ENCODE measurements around the gene SOX12. TPM values are rescaled to one million over a fixed set of nuclear protein-coding genes. Genes with fewer than 3 reads are reported as not detected.
A peak's percentile ranks its signal among the peaks of the same experiment; 100 is the strongest.
"Not testable (repeated sequence)": the region's sequence is repeated elsewhere in the genome, so short reads cannot be mapped to it uniquely, and the experiment has no call there.

The SOX12 gene
- polyA plus RNA-seq, 3 donors, result 25.7 to 29.0 (median 27.4) TPM

DNA sequence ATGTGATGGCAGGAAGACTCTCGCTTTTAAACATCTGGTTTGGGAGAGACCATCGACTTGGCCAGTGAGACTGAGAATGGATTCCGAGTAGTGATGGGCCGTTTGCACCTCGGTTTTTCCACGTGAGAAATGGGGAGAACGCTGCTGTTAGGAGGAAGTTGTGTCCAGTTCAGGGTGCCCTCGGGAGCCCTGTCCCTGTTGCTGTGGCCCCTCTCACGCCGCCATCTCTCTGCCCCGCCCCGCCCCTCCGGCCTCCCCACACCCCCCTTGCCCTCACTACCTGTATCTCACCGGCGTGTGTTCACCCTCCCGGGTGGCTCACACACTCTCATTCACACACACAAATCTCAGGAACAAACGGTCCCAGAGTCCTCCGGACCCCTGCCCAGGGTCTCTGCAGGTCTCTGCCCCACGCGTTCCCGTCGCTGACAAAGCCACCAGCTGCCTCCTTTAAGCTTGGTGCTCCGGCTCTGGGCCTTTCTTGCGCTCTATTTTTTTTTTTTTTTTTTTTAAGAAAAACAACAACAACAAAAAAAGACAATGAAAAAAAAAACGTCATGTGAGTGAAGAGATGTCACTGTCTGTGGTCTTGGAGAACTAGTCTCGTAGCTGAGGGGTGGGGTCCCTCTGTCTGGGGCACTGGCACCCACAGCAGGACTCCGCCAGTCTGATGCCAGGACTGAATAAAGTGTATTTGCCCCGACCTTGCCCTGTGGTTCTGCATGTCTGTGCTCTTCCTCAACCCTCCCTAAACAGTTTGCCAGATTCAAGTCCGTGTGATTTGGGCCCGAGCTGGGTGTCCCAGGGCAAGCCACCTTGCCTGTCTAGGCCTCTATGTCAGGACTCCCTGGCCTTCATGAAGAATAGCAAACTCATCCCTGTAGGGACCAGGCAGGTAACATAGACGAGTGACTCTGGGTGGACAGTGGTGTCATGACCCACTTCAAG is 2.9 kb downstream of the SOX12 start:
- DNase-seq (ENCODE audit: low read depth in 3 of 3, low spot score in 2 of 3), result no peak

DNA sequence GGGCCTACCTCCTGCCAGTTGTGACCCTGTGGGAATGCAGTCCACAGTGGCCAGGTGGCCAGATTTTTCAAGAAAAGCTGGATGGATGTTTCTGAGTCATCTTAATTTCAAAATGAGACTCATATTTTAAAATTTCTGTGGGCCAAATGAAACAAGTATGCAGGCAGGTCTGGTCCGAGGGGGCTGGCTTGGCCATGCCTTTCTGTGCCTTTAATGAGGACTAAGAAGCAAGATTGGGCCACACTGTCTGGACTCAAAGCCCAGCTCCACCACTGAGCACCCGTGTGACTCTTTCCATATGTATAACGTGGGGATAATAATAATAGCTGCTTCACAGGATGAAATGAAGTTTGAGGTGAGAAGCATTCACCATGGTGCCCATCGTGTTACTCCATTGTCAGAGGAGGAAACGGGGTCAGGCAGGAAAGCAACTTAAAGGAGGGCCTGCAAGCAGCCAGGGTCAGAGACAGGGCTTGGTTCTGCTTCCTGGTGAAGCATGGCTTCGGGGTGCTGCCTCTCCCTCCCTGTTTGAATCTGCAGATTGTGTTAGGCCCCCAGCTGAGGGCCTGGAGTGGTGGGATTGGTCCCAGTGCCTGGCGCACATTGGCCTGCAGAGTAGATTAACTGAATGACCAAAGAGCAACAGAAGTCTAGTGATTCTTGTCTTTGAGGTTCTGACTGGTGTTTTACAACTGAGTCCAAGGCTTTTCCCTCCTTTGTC is 3.8 kb downstream of the SOX12 start:
- no peak for DNase-seq (ENCODE audit: low read depth in 3 of 3, low spot score in 2 of 3)

DNA sequence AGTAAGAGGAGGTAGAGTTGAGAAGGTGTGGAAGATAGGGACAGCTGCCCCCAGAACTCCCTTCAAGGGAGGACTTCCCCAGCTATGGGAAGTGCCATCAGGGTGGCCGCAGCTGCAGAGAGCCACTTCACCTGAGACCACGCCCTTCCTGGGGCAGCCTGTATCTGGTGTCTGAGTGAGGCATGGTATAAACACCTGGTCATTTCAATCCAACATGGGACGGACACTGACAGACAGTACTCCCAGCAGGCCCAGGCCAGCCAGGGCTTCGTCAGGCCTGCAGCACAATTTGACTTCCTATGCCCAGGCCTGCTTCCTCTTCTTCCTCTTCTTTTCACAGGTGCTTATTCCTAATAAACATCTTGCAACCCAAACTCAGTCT is 4.5 kb downstream of the SOX12 start:
- no peak for DNase-seq (ENCODE audit: low read depth in 3 of 3, low spot score in 2 of 3)

DNA sequence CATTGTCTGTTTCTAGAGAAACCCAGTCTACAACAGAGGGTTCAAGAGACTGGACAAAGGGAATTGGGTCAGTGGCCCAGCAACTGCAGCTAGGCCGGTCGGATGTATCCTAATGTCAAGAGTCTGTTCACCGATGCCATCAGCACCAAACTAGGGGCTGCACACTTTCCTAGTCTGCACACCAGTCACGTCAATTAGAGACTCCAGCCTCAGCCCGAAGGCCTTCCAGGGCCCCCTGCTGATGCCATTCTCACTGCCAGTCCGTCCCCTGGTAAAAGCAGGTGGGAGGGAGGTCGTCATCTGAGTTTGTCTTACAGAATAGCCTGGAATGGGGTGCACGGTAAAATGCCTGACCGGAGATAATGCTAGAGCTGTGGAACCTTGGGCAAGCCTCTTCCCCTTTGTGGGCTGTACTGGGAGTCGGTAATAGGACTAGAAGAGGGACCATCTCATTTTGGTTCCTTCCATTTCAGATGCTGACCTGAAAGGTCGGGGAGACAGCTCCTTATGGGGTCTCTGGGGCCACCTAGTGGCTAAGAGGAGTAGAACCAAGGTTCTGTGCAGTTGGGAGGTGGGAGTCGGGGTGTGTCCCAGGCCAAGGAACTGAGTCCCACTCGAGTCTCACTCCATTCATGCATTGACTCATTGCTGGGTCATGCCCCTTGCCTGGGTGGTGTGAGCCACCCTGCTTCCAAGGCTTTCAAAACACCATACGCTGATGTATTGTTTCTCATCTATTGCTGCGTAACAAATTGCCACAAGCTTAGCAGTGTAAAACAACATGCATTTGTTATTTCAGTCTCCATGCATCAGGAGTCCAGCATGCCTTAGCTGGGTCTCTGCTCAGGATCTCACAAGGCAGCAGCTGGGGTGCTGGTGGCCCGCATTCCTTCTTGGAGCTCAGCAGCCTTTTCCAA is 5.1 kb downstream of the SOX12 start:
- no peak for DNase-seq (ENCODE audit: low read depth in 3 of 3, low spot score in 2 of 3)

DNA sequence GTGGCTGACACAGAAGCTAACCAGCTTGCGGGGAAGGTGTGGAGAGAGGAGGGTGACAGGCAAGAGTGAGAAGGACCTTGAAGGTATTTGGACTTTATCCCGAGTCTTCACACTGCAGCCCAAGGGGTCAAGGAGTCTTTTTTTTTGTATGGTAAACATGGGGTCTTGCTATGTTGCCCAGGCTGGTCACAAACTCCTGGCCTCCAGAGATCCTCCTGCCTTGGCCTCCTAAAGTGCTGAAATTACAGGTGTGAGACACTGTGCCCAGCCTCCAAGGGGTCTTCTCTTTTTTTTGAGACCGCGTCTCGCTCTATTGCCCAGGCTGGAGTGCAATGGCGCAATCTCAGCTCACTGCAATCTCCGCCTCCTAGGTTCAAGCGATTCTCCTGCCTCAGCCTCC is 9.2 kb downstream of the SOX12 start:
- no peak for DNase-seq (ENCODE audit: low read depth in 3 of 3, low spot score in 2 of 3)

DNA sequence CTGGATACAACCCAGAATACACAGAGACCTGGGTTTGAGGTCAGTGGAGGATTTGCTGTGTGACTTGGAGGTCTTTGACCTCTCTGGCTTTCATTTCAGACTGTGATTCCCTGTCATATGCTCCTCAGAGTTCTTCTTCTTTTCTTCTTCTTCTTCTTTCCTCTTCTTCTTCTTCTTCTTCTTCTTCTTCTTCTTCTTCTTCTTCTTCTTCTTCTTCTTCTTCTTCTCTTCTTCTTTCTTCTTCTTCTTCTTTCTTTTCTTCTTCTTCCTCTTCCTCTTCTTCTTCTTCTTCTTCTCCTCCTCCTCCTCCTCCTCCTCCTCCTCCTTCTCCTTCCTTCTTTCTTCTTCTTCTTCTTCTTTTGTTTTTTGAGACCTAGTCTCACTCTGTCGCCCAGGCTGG is 10.7 kb downstream of the SOX12 start:
- DNase-seq (ENCODE audit: low read depth in 3 of 3, low spot score in 2 of 3), result not testable (repeated sequence)

DNA sequence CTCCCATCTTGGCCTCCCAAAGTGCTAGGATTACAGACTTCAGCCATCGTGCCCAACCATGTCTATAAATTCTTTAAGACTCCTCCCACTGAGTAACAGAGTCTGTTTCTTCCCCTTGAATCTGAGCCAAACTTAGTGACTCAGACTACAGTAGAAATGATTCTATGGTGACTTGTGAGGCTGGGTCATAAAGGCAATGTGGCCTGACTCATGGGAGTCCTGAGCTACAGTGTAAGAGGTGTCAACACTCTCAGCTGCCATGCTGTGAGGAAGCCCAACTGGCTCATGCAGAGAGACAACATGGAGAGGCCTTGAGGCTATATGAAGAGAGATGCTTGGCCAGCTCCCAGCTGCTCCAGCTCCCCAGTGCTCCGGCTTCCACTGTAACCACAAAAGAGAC is 16.3 kb downstream of the SOX12 start:
- DNase-seq (ENCODE audit: low read depth in 3 of 3, low spot score in 2 of 3), result no peak

DNA sequence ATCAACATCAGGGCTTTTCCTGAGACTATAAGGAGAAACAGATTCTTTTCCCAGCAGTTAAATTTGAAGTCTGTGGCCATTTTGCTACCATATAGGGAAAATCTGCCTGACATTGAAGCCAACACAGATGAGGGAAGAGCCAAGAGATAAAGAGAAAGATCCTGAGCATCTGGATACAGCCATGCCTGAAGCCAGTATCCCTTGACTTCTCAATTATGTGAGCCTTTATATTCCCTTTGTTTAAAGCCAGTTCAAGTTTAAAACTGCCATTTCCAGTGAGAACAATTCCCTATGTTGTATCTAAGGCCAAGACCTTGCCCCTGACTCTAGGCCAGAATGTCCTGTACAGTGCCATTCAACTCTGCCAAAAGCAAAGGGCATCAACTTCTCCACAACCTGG is 17.8 kb downstream of the SOX12 start:
- no peak for DNase-seq (ENCODE audit: low read depth in 3 of 3, low spot score in 2 of 3)

DNA sequence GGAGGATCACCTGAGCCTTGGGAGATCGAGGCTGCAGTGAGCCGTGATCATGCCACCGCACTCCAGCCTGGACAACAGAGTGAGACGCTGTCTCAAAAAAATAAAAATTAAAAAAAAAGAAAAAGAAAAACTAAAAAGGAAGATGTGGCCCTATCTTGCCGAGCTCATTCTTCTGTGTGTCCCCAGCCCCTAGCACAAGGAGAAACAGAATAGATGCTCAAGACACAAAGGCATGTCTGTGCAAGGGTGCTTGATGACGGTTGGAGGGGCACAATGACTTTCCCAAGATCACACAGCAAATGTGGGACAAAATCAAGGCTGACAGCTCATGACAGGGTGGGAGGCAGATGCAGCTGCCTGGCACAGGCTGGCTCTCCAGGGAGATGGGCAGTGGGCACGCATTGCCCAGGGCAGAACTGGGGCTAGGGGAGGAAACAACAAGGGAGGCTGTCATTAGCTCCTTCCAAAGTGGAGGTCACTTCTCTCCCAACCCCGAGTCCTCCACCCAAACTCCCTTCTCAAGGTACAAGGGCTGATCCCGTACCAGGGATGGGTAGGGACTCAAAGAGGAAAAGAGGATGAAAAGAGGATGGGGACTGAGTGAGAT is 20.8 kb downstream of the SOX12 start:
- DNase-seq (ENCODE audit: low read depth in 3 of 3, low spot score in 2 of 3), result no peak

DNA sequence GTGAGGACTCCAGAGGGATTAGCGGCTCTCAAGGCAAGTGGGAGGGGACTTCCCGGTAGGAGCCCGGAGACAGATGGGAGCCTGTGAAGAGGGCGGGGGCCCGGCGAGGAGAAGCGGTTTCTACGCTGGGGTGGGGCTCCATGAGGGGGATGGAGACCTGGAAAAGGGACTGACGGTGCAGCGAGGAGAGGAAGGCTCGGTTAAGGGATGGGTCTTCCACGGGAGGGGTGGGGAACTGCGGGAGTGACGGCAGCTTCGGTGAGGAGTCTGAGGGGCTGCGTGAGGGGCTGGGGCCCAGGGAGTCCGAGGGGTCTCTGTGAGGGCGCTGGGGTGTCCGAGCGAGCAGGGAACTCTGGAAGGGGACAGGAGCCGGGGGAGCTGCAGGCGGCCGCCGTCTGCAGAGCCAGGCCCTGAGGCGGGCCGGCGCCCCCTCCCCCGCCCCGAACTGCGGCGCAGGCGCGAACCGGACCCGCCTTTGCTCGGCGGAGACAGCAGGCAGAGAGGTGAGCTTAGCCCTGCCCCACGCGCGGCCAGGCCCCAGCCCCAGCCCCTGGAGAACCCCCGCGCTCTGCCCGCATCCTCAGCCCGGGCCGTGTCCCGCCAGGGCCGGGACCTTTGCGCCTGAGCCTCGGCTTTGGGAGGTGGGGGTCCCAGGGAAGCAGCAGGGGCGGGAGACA is 21.4 kb downstream of the SOX12 start, which contains the start of gene NRSN2:
Gene NRSN2, plus strand, starts transcription at position 472 of the 677 bp plus-strand sequence. CDS start 2,533 bp downstream, outside the sequence.
- no peak for DNase-seq (ENCODE audit: low read depth in 3 of 3, low spot score in 2 of 3)

DNA sequence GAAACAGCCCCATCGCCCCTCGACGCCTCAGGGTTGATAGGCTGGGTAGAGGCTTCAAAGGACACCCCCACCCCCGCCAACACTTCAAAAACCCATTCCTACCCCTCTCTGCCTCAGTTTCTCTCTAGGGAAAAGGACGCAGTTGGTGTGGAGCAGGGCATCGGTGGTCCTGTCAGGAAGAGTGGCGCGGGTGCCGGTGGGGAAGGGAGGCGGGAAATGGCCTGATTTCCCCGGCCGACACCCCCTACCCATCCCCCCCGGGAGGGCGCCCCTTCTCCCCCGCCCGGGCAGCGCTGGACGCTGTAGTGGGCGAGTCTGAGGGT is 21.9 kb downstream of the SOX12 start:
- no peak for DNase-seq (ENCODE audit: low read depth in 3 of 3, low spot score in 2 of 3)

DNA sequence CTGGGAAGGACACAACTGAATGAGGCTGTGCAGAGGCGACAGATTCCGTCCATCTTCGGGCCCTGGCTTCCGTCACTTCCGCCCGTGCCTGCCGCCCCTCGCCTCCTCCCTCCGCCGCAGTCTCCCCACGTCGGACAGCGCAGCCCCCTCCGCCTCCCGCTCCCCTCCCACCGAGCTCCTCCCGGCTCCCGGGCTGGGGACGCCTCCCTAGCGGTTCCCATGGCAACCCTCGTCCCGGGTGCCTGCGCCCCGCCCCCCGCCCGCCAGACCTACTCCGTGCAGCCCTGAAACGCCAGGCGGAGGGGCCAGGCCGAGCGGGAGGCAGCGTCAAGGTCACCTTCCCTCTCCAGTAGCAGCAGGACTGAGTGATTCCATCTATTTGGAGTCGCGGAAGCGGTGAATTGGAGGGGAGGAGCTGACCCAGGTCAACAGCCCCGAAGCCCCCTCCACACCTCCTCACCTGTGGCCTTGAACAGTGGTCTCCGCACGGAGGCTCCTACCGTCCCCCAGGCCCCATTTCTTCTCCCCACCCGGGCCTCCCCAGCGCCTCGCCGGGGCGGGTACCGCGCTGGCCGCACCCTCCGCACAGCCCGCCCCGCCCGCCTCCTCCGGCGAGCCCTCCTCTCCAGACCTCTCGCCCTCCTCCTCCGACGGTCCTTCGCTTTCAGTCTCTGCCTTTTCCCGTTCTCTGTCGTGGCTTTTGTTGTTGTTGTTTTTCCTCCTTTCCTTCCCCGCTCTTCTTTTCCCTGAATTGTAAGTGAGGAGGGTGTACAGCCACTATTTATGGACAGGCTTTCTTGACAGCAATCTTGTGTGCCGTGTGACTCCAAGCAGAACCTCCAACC is 22.5 kb downstream of the SOX12 start:
- peak in 2 of 3 donors; percentile 75 to 90 for DNase-seq (ENCODE audit: low read depth in 3 of 3, low spot score in 2 of 3)

DNA sequence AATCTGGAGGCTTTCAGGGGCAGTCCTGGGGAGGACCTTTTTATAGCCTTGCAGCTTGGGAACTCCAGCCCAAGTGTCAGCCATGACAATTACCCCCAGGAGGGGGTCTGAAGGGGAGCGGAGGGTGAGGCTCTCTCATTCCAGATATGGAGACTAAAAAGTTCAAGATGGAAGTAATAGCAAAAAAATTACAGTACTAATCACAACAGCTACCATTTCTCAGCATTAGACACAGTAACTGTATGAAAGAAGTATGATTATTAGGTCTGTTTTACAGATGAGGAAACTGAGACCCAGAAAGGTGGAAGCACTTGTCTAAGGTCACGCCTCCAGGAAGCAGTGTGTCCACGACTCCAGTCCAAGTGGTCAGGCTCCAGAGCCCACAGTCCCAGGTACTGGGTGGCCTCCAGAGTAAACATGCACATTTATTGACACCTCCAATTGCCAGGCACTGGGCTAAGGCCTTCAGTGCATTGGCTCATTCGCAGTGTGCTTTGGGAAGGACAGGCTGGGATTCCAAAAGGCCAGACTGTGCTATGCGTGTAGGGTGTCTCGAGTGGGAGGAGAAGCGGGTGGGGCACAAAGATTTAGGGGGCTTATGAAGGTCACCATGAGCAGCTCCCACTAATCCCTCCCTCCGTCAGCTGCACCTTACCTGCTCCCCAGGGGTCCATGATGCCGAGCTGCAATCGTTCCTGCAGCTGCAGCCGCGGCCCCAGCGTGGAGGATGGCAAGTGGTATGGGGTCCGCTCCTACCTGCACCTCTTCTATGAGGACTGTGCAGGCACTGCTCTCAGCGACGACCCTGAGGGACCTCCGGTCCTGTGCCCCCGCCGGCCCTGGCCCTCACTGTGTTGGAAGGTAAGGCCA is 23.9 kb downstream of the SOX12 start:
- DNase-seq (ENCODE audit: low read depth in 3 of 3, low spot score in 2 of 3), result no peak

DNA sequence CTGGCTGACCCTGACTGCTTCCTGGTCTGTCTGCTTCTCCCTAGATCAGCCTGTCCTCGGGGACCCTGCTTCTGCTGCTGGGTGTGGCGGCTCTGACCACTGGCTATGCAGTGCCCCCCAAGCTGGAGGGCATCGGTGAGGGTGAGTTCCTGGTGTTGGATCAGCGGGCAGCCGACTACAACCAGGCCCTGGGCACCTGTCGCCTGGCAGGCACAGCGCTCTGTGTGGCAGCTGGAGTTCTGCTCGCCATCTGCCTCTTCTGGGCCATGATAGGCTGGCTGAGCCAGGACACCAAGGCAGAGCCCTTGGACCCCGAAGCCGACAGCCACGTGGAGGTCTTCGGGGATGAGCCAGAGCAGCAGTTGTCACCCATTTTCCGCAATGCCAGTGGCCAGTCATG is 27.8 kb downstream of the SOX12 start:
- no peak for DNase-seq (ENCODE audit: low read depth in 3 of 3, low spot score in 2 of 3)

DNA sequence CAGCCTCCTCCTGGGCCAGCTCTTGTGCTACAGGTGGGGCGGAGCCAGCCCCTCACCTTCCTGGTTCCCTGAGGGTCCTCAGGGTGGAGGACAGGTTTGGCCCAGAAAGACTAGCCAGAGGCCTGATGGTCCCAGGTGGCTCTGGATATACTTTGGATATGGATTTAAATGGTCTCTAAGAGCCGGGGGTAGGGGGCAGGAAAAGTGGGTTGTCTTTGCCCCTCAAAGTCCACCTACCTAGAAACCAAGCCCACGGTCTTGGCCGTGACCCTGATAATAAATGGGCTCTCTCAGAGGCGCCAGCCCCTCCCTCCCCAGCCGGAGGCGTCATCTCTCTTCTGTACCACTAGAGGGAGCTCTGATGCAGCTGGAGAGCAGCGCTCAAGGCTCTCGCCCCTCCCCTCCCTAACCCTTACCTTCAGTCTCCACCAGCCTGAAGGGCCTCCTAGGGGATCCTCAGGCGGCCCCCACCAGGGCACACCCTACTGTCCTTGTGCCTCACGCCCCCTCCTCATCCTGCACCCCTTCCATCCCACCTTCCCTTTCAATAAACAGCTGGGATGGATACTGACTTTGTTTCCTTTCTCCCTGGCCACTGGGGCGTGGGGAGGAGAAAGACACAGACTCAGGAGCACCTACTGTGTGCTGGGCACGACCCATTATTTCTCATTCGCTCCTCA is 29.1 kb downstream of the SOX12 start:
- DNase-seq (ENCODE audit: low read depth in 3 of 3, low spot score in 2 of 3), result peak in 1 of 3 donors; percentile 64

DNA sequence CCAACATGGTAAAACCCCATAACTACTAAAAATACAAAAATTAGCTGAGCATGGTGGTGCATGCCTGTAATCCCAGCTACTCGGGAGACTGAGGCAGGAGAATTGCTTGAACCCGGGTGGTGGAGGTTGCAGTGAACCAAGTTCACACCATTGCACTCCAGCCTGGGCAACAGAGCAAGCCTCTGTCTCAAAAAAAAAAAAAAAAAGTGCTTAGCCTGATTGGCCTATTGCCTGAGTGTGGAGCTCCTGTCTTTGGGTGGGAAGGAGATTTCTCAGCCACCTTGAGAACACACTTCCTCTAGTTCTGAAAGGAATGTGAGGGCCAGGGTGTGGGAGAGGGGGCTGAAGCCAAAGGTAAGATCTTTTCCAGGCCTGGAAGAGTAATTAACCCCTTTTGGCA is 30.8 kb downstream of the SOX12 start:
- not testable (repeated sequence) for DNase-seq (ENCODE audit: low read depth in 3 of 3, low spot score in 2 of 3)

DNA sequence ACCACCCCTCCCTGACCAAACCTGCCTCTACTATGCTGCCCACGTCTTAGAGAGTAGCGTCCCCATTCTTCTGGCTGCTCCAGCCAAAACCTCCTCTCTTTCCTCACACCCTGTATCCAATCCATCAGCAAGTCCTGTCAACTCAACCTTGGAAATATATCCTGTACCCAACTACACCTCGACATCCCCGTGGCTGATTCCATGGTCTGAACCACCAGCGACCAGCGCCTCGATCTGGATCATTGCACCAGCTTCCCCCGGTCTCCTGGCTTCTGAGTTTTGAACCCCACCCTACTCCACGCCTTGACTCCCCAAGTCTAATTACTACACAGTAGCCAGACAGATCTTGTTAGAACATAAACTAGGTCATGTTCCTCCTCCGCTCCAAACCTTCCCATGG is 31.4 kb downstream of the SOX12 start:
- DNase-seq (ENCODE audit: low read depth in 3 of 3, low spot score in 2 of 3), result no peak
